GM12878 (cell line): ENCODE measurements around the gene CHRNA9.

Experiments used
- EED ChIP-seq: sonication (generic); IDR thresholded peaks from 2 replicates; pipeline ENCODE4 v1.6.1; 2016; ENCODE audit warnings: antibody characterized with exemption, low read depth
- NR2C2 ChIP-seq: IDR thresholded peaks from 2 replicates; pipeline ENCODE4 v1.6.1; 2011; ENCODE audit warnings: borderline replicate concordance, low read depth; ENCODE audit not compliant: control insufficient read depth, insufficient read length
- POLR2AphosphoS5 ChIP-seq: IDR thresholded peaks from 2 replicates; pipeline ENCODE4 v1.6.1; 2011; ENCODE audit warnings: mild to moderate bottlenecking, low read length, inconsistent platforms
- STAT1 ChIP-seq: fragments of 450-650 bp; conservative IDR thresholded peaks from 2 replicates; pipeline ENCODE4 v1.6.1; 2014; ENCODE audit warnings: antibody characterized with exemption, mild to moderate bottlenecking
- TCF7 ChIP-seq: IDR thresholded peaks from 2 replicates; pipeline ENCODE4 v1.6.1; 2014; ENCODE audit warnings: antibody characterized with exemption, borderline replicate concordance
- ZNF24 ChIP-seq: fragments of 450-650 bp; IDR thresholded peaks from 2 replicates; pipeline ENCODE4 v1.6.1; 2017; ENCODE audit warnings: antibody characterized with exemption, mild to moderate bottlenecking
- TF ChIP-seq, protein P1 (sequence below), 3 experiments: IDR thresholded peaks in 2 of 3; conservative IDR thresholded peaks in 1 of 3; 2 replicates each; pipeline ENCODE4 v1.5.1; 2011; ENCODE audit warnings: low read depth in 3 of 3, low read length in 3 of 3, mild to moderate bottlenecking in 3 of 3, control low read depth in 2 of 3, moderate library complexity in 2 of 3, inconsistent platforms in 1 of 3, mixed read lengths in 1 of 3; ENCODE audit not compliant: control insufficient read depth in 2 of 3, insufficient read depth in 1 of 3; ENCODE audit errors: extremely low read depth in 1 of 3

DNA sequence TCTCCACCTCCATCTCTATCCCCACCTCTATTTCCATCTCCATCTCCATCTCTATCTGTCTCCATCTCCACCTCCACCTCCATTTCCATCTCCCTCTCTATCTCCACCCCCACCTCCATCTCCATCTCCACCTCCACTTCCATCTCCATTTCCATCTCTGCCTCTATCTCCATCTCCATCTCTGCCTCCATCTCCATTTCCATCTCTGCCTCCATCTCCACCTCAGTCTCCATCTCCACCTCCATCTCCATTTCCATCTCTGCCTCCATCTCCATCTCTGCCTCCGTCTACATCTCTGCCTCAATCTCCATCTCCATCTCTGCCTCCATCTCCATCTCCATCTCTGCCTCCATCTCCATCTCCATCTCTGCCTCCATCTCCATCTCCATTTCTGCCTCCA, 40.8 kb upstream of the CHRNA9 start:
- no peak for TF ChIP-seq TCF7
- TF ChIP-seq, protein P1, sequence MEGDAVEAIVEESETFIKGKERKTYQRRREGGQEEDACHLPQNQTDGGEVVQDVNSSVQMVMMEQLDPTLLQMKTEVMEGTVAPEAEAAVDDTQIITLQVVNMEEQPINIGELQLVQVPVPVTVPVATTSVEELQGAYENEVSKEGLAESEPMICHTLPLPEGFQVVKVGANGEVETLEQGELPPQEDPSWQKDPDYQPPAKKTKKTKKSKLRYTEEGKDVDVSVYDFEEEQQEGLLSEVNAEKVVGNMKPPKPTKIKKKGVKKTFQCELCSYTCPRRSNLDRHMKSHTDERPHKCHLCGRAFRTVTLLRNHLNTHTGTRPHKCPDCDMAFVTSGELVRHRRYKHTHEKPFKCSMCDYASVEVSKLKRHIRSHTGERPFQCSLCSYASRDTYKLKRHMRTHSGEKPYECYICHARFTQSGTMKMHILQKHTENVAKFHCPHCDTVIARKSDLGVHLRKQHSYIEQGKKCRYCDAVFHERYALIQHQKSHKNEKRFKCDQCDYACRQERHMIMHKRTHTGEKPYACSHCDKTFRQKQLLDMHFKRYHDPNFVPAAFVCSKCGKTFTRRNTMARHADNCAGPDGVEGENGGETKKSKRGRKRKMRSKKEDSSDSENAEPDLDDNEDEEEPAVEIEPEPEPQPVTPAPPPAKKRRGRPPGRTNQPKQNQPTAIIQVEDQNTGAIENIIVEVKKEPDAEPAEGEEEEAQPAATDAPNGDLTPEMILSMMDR (IDR thresholded peaks at IDR 0.05 in 2 of 3, conservative IDR thresholded peaks at IDR 0.05 in 1 of 3; ENCODE audit: control insufficient read depth in 2 of 3, extremely low read depth in 1 of 3, insufficient read depth in 1 of 3, low read depth in 3 of 3, low read length in 3 of 3): no peak
- TF ChIP-seq ZNF24: no peak
- TF ChIP-seq NR2C2: no peak
- TF ChIP-seq STAT1: no peak
- no peak for TF ChIP-seq POLR2AphosphoS5
- TF ChIP-seq EED: no peak
